ENCODE results near the gene MYO1D. TPM values are rescaled to one million over a fixed set of nuclear protein-coding genes. Genes with fewer than 3 reads are reported as not detected.

The MYO1D gene
- polyA plus RNA-seq, 1 donor = 66.8 TPM

- Histone ChIP-seq H3K36me3 (ENCODE audit: control insufficient read depth, insufficient read depth, low read length) (no peaks in the 10 kb centered on the region), H3K4me1 (ENCODE audit: control insufficient read depth, insufficient read depth, low read length) (no peaks in the 10 kb centered on the region), H3K4me3 (ENCODE audit: low read length) (no peak overlapping the region), H3K27me3 (ENCODE audit: control insufficient read depth, insufficient read depth, low read length) (no peaks in the 10 kb centered on the region), H3K27ac (ENCODE audit: low read length) (no peak overlapping the region), H3K9me3 (ENCODE audit: control insufficient read depth, low read depth, low read length) (no peaks in the 10 kb centered on the region)
- no CpG with 5 or more reads among the region's 3 CpGs for WGBS (ENCODE audit: insufficient coverage, low lambda C conversion rate)
- DNase-seq = no peak
Measured at GRCh38 chr17:32786169-32786568, 90.8 kb downstream of the MYO1D start.

GRCh38 chr17:32784113-32784512 is 92.8 kb downstream of the MYO1D start:
- 81% methylated on average over 2 of the region's 3 CpGs for WGBS (ENCODE audit: insufficient coverage, low lambda C conversion rate)
- H3K36me3 ChIP-seq (ENCODE audit: control insufficient read depth, insufficient read depth, low read length) = peaks cover 3% of the 10 kb centered on the region
- no peaks in the 10 kb centered on the region for H3K27me3 ChIP-seq (ENCODE audit: control insufficient read depth, insufficient read depth, low read length)
- peak overlapping the region; percentile 14 for H3K27ac ChIP-seq (ENCODE audit: low read length)
- no peak overlapping the region for H3K4me3 ChIP-seq (ENCODE audit: low read length)
- H3K4me1 ChIP-seq (ENCODE audit: control insufficient read depth, insufficient read depth, low read length) = no peaks in the 10 kb centered on the region
- peak in 1 of 2 donors; percentile 11 for DNase-seq
- H3K9me3 ChIP-seq (ENCODE audit: control insufficient read depth, low read depth, low read length) = no peaks in the 10 kb centered on the region

GRCh38 chr17:32783602-32784001 is 93.3 kb downstream of the MYO1D start:
- no peaks in the 10 kb centered on the region for H3K4me1 ChIP-seq (ENCODE audit: control insufficient read depth, insufficient read depth, low read length)
- H3K9me3 ChIP-seq (ENCODE audit: control insufficient read depth, low read depth, low read length) = no peaks in the 10 kb centered on the region
- H3K27me3 ChIP-seq (ENCODE audit: control insufficient read depth, insufficient read depth, low read length) = no peaks in the 10 kb centered on the region
- peaks cover 3% of the 10 kb centered on the region for H3K36me3 ChIP-seq (ENCODE audit: control insufficient read depth, insufficient read depth, low read length)
- peak; percentile 38 to 61 for DNase-seq
- no peak overlapping the region for H3K4me3 ChIP-seq (ENCODE audit: low read length)
- 80% methylated on average over 1 of the region's 3 CpGs for WGBS (ENCODE audit: insufficient coverage, low lambda C conversion rate)
- H3K27ac ChIP-seq (ENCODE audit: low read length) = peak overlapping the region; percentile 14

GRCh38 chr17:32780721-32781120 is 96.2 kb downstream of the MYO1D start:
- H3K27me3 ChIP-seq (ENCODE audit: control insufficient read depth, insufficient read depth, low read length) = no peaks in the 10 kb centered on the region
- 80% methylated on average over 3 of the region's 6 CpGs for WGBS (ENCODE audit: insufficient coverage, low lambda C conversion rate)
- no peaks in the 10 kb centered on the region for H3K4me1 ChIP-seq (ENCODE audit: control insufficient read depth, insufficient read depth, low read length)
- no peaks in the 10 kb centered on the region for H3K9me3 ChIP-seq (ENCODE audit: control insufficient read depth, low read depth, low read length)
- DNase-seq = no peak
- H3K27ac ChIP-seq (ENCODE audit: low read length) = no peak overlapping the region
- no peak overlapping the region for H3K4me3 ChIP-seq (ENCODE audit: low read length)
- H3K36me3 ChIP-seq (ENCODE audit: control insufficient read depth, insufficient read depth, low read length) = peaks cover 3% of the 10 kb centered on the region

GRCh38 chr17:32777922-32778321 is 99.0 kb downstream of the MYO1D start:
- peak in 1 of 2 donors; percentile 8 for DNase-seq
- H3K36me3 ChIP-seq (ENCODE audit: control insufficient read depth, insufficient read depth, low read length) = peaks cover 3% of the 10 kb centered on the region
- no peaks in the 10 kb centered on the region for H3K9me3 ChIP-seq (ENCODE audit: control insufficient read depth, low read depth, low read length)
- H3K4me1 ChIP-seq (ENCODE audit: control insufficient read depth, insufficient read depth, low read length) = no peaks in the 10 kb centered on the region
- H3K27ac ChIP-seq (ENCODE audit: low read length) = no peak overlapping the region
- H3K27me3 ChIP-seq (ENCODE audit: control insufficient read depth, insufficient read depth, low read length) = no peaks in the 10 kb centered on the region
- no peak overlapping the region for H3K4me3 ChIP-seq (ENCODE audit: low read length)

- no peaks in the 10 kb centered on the region for H3K4me1 ChIP-seq (ENCODE audit: control insufficient read depth, insufficient read depth, low read length)
- no peak overlapping the region for H3K4me3 ChIP-seq (ENCODE audit: low read length)
- no peaks in the 10 kb centered on the region for H3K9me3 ChIP-seq (ENCODE audit: control insufficient read depth, low read depth, low read length)
- peaks cover 7% of the 10 kb centered on the region for H3K36me3 ChIP-seq (ENCODE audit: control insufficient read depth, insufficient read depth, low read length)
- no peaks in the 10 kb centered on the region for H3K27me3 ChIP-seq (ENCODE audit: control insufficient read depth, insufficient read depth, low read length)
- WGBS (ENCODE audit: insufficient coverage, low lambda C conversion rate) = 100% methylated on average over 4 of the region's 14 CpGs
- DNase-seq = no peak
- H3K27ac ChIP-seq (ENCODE audit: low read length) = no peak overlapping the region
Measured at GRCh38 chr17:32777436-32777835, 99.5 kb downstream of the MYO1D start.

- H3K27me3 ChIP-seq (ENCODE audit: control insufficient read depth, insufficient read depth, low read length) = no peaks in the 10 kb centered on the region
- DNase-seq = no peak
- H3K4me3 ChIP-seq (ENCODE audit: low read length) = no peak overlapping the region
- no peaks in the 10 kb centered on the region for H3K9me3 ChIP-seq (ENCODE audit: control insufficient read depth, low read depth, low read length)
- no peaks in the 10 kb centered on the region for H3K4me1 ChIP-seq (ENCODE audit: control insufficient read depth, insufficient read depth, low read length)
- no CpG with 5 or more reads among the region's 2 CpGs for WGBS (ENCODE audit: insufficient coverage, low lambda C conversion rate)
- no peak overlapping the region for H3K27ac ChIP-seq (ENCODE audit: low read length)
- peaks cover 5% of the 10 kb centered on the region for H3K36me3 ChIP-seq (ENCODE audit: control insufficient read depth, insufficient read depth, low read length)
Measured at GRCh38 chr17:32774695-32775084, 102.2 kb downstream of the MYO1D start.

- H3K9me3 ChIP-seq (ENCODE audit: control insufficient read depth, low read depth, low read length) = no peaks in the 10 kb centered on the region
- H3K36me3 ChIP-seq (ENCODE audit: control insufficient read depth, insufficient read depth, low read length) = peaks cover 6% of the 10 kb centered on the region
- H3K4me3 ChIP-seq (ENCODE audit: low read length) = no peak overlapping the region
- WGBS (ENCODE audit: insufficient coverage, low lambda C conversion rate) = 85% methylated on average over 5 of the region's 6 CpGs
- H3K27me3 ChIP-seq (ENCODE audit: control insufficient read depth, insufficient read depth, low read length) = no peaks in the 10 kb centered on the region
- no peaks in the 10 kb centered on the region for H3K4me1 ChIP-seq (ENCODE audit: control insufficient read depth, insufficient read depth, low read length)
- no peak for DNase-seq
- H3K27ac ChIP-seq (ENCODE audit: low read length) = no peak overlapping the region
Measured at GRCh38 chr17:32773856-32774694, 102.8 kb downstream of the MYO1D start.

- WGBS (ENCODE audit: insufficient coverage, low lambda C conversion rate) = no CpG with 5 or more reads among the region's 9 CpGs
- H3K36me3 ChIP-seq (ENCODE audit: control insufficient read depth, insufficient read depth, low read length) = peaks cover 16% of the 10 kb centered on the region
- DNase-seq = no peak
Measured at GRCh38 chr17:32772453-32773025, 104.4 kb downstream of the MYO1D start.

GRCh38 chr17:32771396-32771795 is 105.5 kb downstream of the MYO1D start:
- DNase-seq = no peak
- no peak overlapping the region for H3K4me3 ChIP-seq (ENCODE audit: low read length)
- no peak overlapping the region for H3K27ac ChIP-seq (ENCODE audit: low read length)
- no peaks in the 10 kb centered on the region for H3K27me3 ChIP-seq (ENCODE audit: control insufficient read depth, insufficient read depth, low read length)
- H3K36me3 ChIP-seq (ENCODE audit: control insufficient read depth, insufficient read depth, low read length) = peaks cover 16% of the 10 kb centered on the region
- no peaks in the 10 kb centered on the region for H3K4me1 ChIP-seq (ENCODE audit: control insufficient read depth, insufficient read depth, low read length)
- 100% methylated on average over 1 of the region's 2 CpGs for WGBS (ENCODE audit: insufficient coverage, low lambda C conversion rate)
- no peaks in the 10 kb centered on the region for H3K9me3 ChIP-seq (ENCODE audit: control insufficient read depth, low read depth, low read length)

More at GRCh38 chr17:32772453-32773025, 104.4 kb downstream of the MYO1D start:
- Histone ChIP-seq H3K4me3 (ENCODE audit: low read length) (no peak overlapping the region), H3K9me3 (ENCODE audit: control insufficient read depth, low read depth, low read length) (no peaks in the 10 kb centered on the region), H3K4me1 (ENCODE audit: control insufficient read depth, insufficient read depth, low read length) (no peaks in the 10 kb centered on the region), H3K27ac (ENCODE audit: low read length) (no peak overlapping the region), H3K27me3 (ENCODE audit: control insufficient read depth, insufficient read depth, low read length) (no peaks in the 10 kb centered on the region)

GRCh38 chr17:32769846-32770245 is 107.1 kb downstream of the MYO1D start:
- Histone ChIP-seq H3K36me3 (ENCODE audit: control insufficient read depth, insufficient read depth, low read length) (peaks cover 20% of the 10 kb centered on the region), H3K4me1 (ENCODE audit: control insufficient read depth, insufficient read depth, low read length) (no peaks in the 10 kb centered on the region), H3K27ac (ENCODE audit: low read length) (no peak overlapping the region), H3K4me3 (ENCODE audit: low read length) (no peak overlapping the region), H3K9me3 (ENCODE audit: control insufficient read depth, low read depth, low read length) (no peaks in the 10 kb centered on the region), H3K27me3 (ENCODE audit: control insufficient read depth, insufficient read depth, low read length) (no peaks in the 10 kb centered on the region)
- no peak for DNase-seq
- 52% methylated on average over 3 of the region's 3 CpGs for WGBS (ENCODE audit: insufficient coverage, low lambda C conversion rate)

All from large intestine (tissue), 3 donors.